ENCODE measurements around the gene CHSY3. TPM values are rescaled to one million over a fixed set of nuclear protein-coding genes. Genes with fewer than 3 reads are reported as not detected.
A peak's percentile ranks its signal among the peaks of the same experiment; 100 is the strongest.

The CHSY3 gene
- total and polyA plus RNA-seq, 12 donors: 0.15 to 1.6 (median 1.0) TPM

DNA sequence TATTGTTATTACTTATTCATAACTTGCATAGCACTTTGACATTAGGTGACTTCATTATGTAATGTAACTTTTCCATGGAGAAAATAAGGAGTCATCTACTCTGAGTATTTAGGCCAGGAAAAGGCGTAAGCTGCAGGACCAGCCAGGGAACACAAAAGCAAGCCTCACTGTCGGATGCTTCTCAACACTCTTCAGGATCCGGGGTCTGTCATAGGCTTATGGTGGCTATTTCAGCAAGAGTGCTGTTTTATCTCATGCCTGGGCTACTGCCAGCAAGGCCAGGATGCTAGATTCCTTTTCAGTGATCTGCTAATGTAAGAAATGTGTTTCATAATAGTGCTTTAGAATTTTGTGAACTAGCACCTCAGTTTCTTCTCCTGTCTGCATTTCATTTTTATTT, 162.4 kb downstream of the CHSY3 start:
- Histone ChIP-seq H3K27me3 (no peaks in the 10 kb centered on the region), H3K4me1 (peaks cover 0 to 5% (median 0%) of the 10 kb centered on the region in 9 donors), H3K4me3 (no peak overlapping the region), H3K36me3 (no peaks in the 10 kb centered on the region), H3K27ac (peak overlapping the region in 1 of 10 donors; percentile 40), H3K9me3 (no peaks in the 10 kb centered on the region)
- intact Hi-C loops (cut with DNase I): no loop called here
- ATAC-seq (peak in 5 of 8 donors; percentile 37 to 64 (median 48)), DNase-seq (peak in 1 of 2 donors; percentile 17)
- WGBS, 2 donors: 19 to 46% methylated on average over 3 of the region's 3 CpGs
- TF ChIP-seq, protein P1, sequence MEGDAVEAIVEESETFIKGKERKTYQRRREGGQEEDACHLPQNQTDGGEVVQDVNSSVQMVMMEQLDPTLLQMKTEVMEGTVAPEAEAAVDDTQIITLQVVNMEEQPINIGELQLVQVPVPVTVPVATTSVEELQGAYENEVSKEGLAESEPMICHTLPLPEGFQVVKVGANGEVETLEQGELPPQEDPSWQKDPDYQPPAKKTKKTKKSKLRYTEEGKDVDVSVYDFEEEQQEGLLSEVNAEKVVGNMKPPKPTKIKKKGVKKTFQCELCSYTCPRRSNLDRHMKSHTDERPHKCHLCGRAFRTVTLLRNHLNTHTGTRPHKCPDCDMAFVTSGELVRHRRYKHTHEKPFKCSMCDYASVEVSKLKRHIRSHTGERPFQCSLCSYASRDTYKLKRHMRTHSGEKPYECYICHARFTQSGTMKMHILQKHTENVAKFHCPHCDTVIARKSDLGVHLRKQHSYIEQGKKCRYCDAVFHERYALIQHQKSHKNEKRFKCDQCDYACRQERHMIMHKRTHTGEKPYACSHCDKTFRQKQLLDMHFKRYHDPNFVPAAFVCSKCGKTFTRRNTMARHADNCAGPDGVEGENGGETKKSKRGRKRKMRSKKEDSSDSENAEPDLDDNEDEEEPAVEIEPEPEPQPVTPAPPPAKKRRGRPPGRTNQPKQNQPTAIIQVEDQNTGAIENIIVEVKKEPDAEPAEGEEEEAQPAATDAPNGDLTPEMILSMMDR (IDR thresholded peaks at IDR 0.05): no peak

DNA sequence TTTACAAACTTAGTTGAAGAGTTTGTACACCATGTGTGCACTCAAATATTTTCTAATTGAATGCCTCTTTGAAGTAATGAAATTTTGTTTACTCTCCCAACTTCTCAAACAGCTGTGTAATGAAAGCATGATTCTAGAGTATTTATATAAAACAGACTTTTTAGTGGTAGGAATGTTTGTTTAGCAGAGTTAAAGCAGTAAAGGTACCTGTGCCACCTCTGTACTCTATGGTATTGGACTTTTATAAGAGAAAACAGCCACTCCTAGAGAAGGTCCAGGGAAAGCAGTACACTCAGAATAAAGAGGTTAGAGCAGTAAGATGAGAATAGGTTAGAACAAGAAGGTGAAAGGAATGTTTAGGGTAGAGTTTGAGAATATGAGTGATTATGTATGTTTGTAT, 163.1 kb downstream of the CHSY3 start:
- Histone ChIP-seq H3K27me3 (no peaks in the 10 kb centered on the region), H3K27ac (no peak overlapping the region), H3K4me3 (no peak overlapping the region), H3K36me3 (no peaks in the 10 kb centered on the region), H3K9me3 (no peaks in the 10 kb centered on the region), H3K4me1 (peaks cover 0 to 5% (median 0%) of the 10 kb centered on the region in 9 donors)
- DNase-seq (no peak), ATAC-seq (no peak)
- TF ChIP-seq, protein P1 (IDR thresholded peaks at IDR 0.05): no peak
- intact Hi-C loops (cut with DNase I): no loop called here

- no peak overlapping the region for H3K4me3 ChIP-seq
- no peak overlapping the region for H3K27ac ChIP-seq
- TF ChIP-seq, protein P1 (IDR thresholded peaks at IDR 0.05): no peak
- H3K9me3 ChIP-seq: no peaks in the 10 kb centered on the region
- ATAC-seq: no peak
- peaks cover 0 to 5% (median 0%) of the 10 kb centered on the region in 9 donors for H3K4me1 ChIP-seq
- DNase-seq: no peak
- no peaks in the 10 kb centered on the region for H3K27me3 ChIP-seq
- WGBS, 2 donors: 81 to 84% methylated on average over 1 of the region's 1 CpG
- intact Hi-C loops (cut with DNase I): no loop called here
- H3K36me3 ChIP-seq: no peaks in the 10 kb centered on the region
These were observed 163.8 kb downstream of the CHSY3 start for GRCh38 chr5:130068101-130068500.

DNA sequence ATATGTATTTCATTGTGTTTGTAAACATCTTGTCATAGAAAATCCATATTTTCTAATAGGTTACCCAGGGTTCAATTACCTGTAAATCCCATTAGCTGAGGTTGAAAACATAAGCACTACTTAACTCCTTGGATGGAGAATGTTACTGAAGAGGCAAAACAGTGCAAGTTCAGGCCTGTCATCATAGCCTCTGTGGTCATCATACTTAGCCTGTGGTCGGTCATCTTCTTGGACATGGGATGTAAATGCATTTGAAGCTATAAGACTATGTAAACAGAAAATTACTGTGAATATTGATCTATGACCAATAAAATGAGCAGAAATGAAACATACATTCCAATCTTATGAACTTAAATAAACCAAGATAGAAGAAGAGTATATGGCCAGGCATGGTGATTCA, 164.7 kb downstream of the CHSY3 start:
- Histone ChIP-seq H3K27me3 (no peaks in the 10 kb centered on the region), H3K4me3 (no peak overlapping the region), H3K27ac (no peak overlapping the region), H3K9me3 (no peaks in the 10 kb centered on the region), H3K4me1 (peaks cover 0 to 5% (median 0%) of the 10 kb centered on the region in 9 donors), H3K36me3 (no peaks in the 10 kb centered on the region)
- WGBS, 2 donors: 94 to 95% methylated on average over 1 of the region's 1 CpG
- ATAC-seq (no peak), DNase-seq (no peak)
- TF ChIP-seq, protein P1 (IDR thresholded peaks at IDR 0.05): no peak
- intact Hi-C loops (cut with DNase I): no loop called here
